ENCODE data around the gene NREP. TPM values are rescaled to one million over a fixed set of nuclear protein-coding genes. Genes with fewer than 3 reads are reported as not detected.

NREP gene
- polyA plus RNA-seq, 4 donors, result 771 to 984 (median 919) TPM

DNA sequence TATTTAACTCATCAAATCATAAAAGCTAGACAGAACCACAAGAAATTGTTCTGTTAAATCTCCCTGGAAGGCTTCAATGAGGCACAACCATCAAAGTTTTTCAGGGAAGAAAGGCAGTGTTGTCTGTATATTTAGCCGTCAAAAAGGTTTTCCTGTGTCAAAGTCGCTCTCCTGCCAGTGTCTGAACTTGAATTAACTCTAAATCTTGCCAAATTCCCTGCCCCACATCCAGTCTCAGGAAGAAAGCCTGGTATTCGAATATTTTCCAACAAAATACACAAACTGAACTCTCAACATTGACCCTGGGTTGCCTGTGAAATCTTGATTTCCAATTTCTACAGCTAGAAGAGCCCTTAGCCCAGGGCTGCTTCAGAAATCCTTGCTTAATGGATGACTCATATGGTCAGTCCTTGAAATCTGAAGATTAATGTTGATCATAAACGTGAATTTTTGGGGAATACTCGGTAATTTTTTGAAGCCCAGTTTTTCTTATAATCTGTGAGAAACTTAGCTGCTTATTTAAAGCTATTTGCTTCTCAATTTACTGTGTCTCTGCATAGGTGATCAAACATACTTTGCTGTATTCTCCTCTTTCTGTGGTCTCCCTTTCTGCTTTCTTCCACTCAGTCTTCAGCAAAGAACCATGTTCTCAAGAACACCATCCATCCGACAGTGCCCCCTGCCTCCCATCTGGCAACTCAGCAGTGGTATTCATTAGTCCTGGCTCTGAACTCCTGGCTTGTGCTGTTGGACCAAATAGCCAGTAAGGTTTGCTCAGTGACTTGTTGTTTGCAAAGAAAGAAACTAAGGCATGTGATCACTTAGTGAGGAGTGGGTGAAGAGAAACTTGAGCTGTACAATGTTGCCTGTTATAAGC, 58.9 kb downstream of the NREP start:
- no peak for DNase-seq (ENCODE audit: low read depth in 4 of 4, low spot score in 3 of 4)

DNA sequence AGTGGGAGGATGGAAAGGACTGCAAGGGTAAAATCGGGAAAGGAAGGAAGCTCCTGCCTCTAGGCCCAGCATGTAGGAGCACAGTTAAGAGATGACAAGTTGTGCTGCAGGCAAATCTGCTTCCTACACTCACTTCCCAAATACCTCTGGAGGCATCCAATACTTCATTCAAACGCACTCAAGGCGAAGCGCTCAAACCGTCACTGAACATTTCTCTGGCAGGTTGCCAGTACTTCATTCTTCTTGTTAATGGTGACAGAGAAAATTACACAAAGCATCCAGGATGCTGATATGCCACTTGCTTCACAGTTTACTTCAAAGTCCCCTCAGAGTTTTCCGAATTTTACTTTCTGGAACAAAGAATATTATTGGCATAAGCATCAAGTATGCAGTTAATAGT, 59.8 kb downstream of the NREP start:
- DNase-seq (ENCODE audit: low read depth in 4 of 4, low spot score in 3 of 4), result peak in 1 of 4 donors; percentile 25

DNA sequence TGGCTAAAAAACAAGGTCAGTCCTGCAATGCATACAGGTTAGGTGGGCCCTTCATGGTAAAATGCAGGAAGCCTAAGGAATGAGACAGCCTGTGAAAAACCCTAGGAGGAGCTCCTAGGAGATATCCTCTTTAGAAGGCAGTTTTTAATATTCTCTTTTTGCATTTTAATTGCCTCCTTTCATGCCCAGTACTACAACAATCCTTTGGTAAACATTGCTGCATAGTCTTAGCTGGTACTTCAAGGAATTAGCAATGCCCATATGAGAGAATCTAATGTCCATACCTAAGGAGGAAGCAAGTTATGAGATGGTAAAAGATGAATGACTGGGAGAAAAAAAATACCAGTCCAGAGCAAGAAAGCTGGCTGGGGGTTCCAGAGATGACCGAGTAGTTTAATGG, 61.0 kb downstream of the NREP start:
- DNase-seq (ENCODE audit: low read depth in 4 of 4, low spot score in 3 of 4), result no peak

- DNase-seq (ENCODE audit: low read depth in 4 of 4, low spot score in 3 of 4), result no peak
Observed at GRCh38 chr5:111694133-111694532, 62.9 kb downstream of the NREP start.

- DNase-seq (ENCODE audit: low read depth in 4 of 4, low spot score in 3 of 4), result no peak
Observed at GRCh38 chr5:111691914-111692313, 65.1 kb downstream of the NREP start.

DNA sequence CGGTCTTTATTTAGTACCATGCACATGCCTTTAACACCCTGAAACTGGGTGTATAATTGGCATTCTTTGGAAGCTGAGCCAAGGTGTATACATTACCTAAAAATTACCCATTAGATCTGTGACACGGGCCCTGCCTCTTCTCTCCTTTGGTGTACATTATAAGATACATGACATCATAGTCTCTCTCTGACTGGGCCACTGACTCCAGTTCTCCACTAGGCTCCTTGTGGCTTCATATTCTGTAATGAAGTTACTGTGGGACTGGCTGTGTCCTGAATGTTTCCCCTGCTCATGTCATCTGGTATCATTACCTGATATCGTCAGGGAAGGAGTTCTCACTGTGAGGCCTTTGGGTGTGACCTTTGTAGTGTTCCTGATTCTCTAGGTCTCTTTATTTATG, 65.5 kb downstream of the NREP start:
- no peak for DNase-seq (ENCODE audit: low read depth in 4 of 4, low spot score in 3 of 4)

DNA sequence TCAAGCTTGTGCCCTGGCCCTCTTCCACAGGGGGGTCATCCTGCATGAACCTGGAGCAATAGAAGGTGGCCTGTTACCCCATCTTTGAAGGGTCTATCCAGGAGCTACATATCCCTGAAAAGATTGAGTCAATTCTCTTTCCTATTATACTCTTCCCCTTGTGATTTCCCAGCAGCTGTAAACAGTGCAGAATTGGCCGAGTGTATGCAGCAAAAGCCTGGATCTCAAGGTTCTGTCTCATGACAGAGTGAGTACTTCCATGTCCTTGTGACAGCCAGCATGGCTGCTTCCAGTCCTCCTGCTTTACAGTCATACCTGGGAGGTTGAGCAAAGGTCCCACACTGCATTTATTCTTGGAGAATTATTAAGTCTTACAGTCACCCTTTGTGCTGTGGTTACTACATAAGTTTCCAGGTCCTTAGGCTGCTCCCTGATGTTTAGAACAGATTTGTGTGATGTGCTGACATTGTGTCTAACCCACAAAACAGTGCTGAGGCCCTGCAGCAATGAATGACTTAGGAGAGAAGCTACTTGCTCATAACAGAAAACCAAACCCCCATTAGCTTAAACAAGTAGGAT, 67.5 kb downstream of the NREP start:
- no peak for DNase-seq (ENCODE audit: low read depth in 4 of 4, low spot score in 3 of 4)

- DNase-seq (ENCODE audit: low read depth in 4 of 4, low spot score in 3 of 4), result no peak
Observed at GRCh38 chr5:111685969-111686368, 71.0 kb downstream of the NREP start.

GRCh38 chr5:111682641-111683040, 74.4 kb downstream of the NREP start:
- DNase-seq (ENCODE audit: low read depth in 4 of 4, low spot score in 3 of 4), result no peak

- peak in 1 of 4 donors; percentile 7 for DNase-seq (ENCODE audit: low read depth in 4 of 4, low spot score in 3 of 4)
Observed at GRCh38 chr5:111682121-111682520, 74.9 kb downstream of the NREP start.

- DNase-seq (ENCODE audit: low read depth in 4 of 4, low spot score in 3 of 4), result peak in 2 of 4 donors; percentile 10 to 25
Observed at GRCh38 chr5:111681414-111682120, 75.4 kb downstream of the NREP start.

DNA sequence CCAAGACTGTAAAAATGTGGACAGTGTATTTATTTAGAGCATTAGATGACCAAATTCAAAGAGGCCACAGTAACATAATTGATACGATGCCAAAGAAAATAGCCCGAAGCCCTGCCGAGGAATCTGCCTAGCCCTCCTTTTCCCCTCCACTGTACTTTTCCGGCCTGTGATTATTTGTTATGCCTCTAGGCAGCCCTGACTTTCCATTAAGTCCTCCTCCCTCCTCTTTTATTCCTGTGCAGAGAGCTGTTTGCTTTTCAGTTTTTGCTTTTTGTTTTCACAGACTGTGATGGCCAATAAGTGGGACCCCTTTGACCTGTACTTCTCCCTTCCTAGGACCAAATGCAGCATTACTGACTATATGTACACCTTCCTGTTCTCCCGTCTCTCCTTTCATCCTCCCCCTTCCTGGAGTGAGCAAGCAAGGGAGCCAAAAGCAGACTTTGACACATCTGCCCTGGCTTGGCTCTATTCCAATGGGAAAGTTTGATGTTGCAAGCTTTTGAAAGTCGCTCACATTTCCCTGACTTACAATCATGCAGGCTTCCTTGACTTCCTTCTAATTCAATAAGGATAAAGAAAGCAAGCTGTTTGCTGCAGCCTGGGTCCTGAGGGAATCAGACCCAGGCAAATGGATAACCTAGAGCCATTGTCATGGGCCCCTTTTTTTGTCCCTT, 76.1 kb downstream of the NREP start:
- peak; percentile 72 to 80 (median 78) for DNase-seq (ENCODE audit: low read depth in 4 of 4, low spot score in 3 of 4)

DNA sequence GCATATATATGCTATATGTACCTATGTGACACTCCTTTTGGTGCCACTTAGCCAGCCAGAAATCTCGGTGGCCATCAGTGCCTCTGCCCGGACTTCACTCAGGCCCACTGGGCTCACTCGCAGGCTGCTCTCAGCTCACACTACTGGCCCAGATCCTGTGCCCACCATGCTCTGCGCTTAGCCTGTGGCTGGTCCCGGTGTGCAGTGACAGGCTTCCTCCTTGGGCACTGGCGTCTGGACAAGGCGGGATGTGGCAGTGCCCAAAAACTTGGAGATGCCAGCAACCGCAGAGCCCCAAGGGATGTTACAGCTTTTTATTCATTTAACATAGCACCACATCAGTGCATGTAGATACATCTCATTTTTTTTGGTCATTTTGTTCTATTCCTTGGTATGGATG, 77.4 kb downstream of the NREP start:
- no peak for DNase-seq (ENCODE audit: low read depth in 4 of 4, low spot score in 3 of 4)

Other genes with a start within 250 kb of the NREP start
- gene STARD4, start 244.7 kb downstream of the NREP start, polyA plus RNA-seq (ENCODE audit: insufficient read length in 4 of 4), result 10 to 100 TPM; 19.1 to 27.6 (median 25.3) TPM

All from right renal pelvis (tissue), 4 donors.